NCI-H1694 (cell line): ENCODE results near the gene FGD5.
A peak's percentile ranks its signal among the peaks of the same experiment; 100 is the strongest.

Experiments used
- DNase-seq: peaks from one replicate; lab custom pipeline; 2025; lab: John Stamatoyannopoulos, UW

The FGD5 gene

GRCh38 chr3:14933820-14934425 is 115.2 kb downstream of the FGD5 start:
- DNase-seq, result no peak

GRCh38 chr3:14935592-14936345 is 117.0 kb downstream of the FGD5 start:
- no peak for DNase-seq

- no peak for DNase-seq
Measured at GRCh38 chr3:14938954-14939353, 120.2 kb downstream of the FGD5 start.

GRCh38 chr3:14941871-14942270 is 123.1 kb downstream of the FGD5 start:
- no peak for DNase-seq

- DNase-seq, result no peak
Measured at GRCh38 chr3:14943042-14943441, 124.3 kb downstream of the FGD5 start.

- DNase-seq, result no peak
Measured at GRCh38 chr3:14946236-14946635, 127.5 kb downstream of the FGD5 start.

- no peak for DNase-seq
Measured at GRCh38 chr3:14946739-14947099, 128.0 kb downstream of the FGD5 start.

GRCh38 chr3:14947100-14947885 is 128.5 kb downstream of the FGD5 start, which contains the start of gene NR2C2:
TSS of gene NR2C2 (plus strand) at chr3:14947583. CDS start at chr3:15003915, 56,332 bp downstream.
- no peak for DNase-seq

- peak; percentile 65 for DNase-seq
Measured at GRCh38 chr3:14947886-14948608, 129.3 kb downstream of the FGD5 start.

GRCh38 chr3:14948609-14949038 is 129.9 kb downstream of the FGD5 start:
- no peak for DNase-seq

- no peak for DNase-seq
Measured at GRCh38 chr3:14949126-14949525, 130.4 kb downstream of the FGD5 start.

- no peak for DNase-seq
Measured at GRCh38 chr3:14950274-14950673, 131.5 kb downstream of the FGD5 start.

- no peak for DNase-seq
Measured at GRCh38 chr3:14957153-14957552, 138.4 kb downstream of the FGD5 start.

- no peak for DNase-seq
Measured at GRCh38 chr3:14957925-14958324, 139.2 kb downstream of the FGD5 start.

GRCh38 chr3:14959359-14959943 is 140.7 kb downstream of the FGD5 start:
- DNase-seq, result no peak

- DNase-seq, result no peak
Measured at GRCh38 chr3:14962762-14963161, 144.0 kb downstream of the FGD5 start.

GRCh38 chr3:14967285-14967684 is 148.5 kb downstream of the FGD5 start:
- no peak for DNase-seq

GRCh38 chr3:14969671-14970070 is 150.9 kb downstream of the FGD5 start:
- DNase-seq, result no peak

- DNase-seq, result no peak
Measured at GRCh38 chr3:14976317-14976716, 157.6 kb downstream of the FGD5 start.

- no peak for DNase-seq
Measured at GRCh38 chr3:14980689-14981088, 161.9 kb downstream of the FGD5 start.
